Measurements from ENCODE around the gene BIRC2. TPM values are rescaled to one million over a fixed set of nuclear protein-coding genes. Genes with fewer than 3 reads are reported as not detected.

Gene BIRC2
- total and polyA plus RNA-seq, 2 experiments from 2014 or later: 15.3 to 25.2 TPM

- Histone ChIP-seq H3K4me3 (no peak overlapping the region), H3K79me2 (replicated peaks; ENCODE audit: insufficient read depth) (no peaks in the 10 kb centered on the region)
- no peak overlapping the region for H3K27ac Mint-ChIP-seq
Measured at GRCh38 chr11:102322560-102322959, 24.5 kb upstream of the BIRC2 start.

More at GRCh38 chr11:102322560-102322959, 24.5 kb upstream of the BIRC2 start:
- no peaks in the 10 kb centered on the region for H3K4me1 ChIP-seq (ENCODE audit: insufficient read depth)
- no peaks in the 10 kb centered on the region for H4K20me1 ChIP-seq (replicated peaks; ENCODE audit: insufficient read depth)
- H3K4me1 Mint-ChIP-seq: peaks cover 2% of the 10 kb centered on the region; the same call in 1 of the 3 replicates
- no peak overlapping the region for H2AFZ ChIP-seq
- ATAC-seq: no peak
- peaks cover 4% of the 10 kb centered on the region; the same call in 1 of the 2 replicates for H3K27me3 ChIP-seq (ENCODE audit: insufficient read depth)
- H3K27ac ChIP-seq (ENCODE audit: low read depth): no peak overlapping the region
- no peaks in the 10 kb centered on the region for H3K9me2 ChIP-seq (ENCODE audit: insufficient read depth)
- H3K27me3 Mint-ChIP-seq (ENCODE audit: insufficient read depth, low read depth, poor library complexity): peaks cover 2% of the 10 kb centered on the region
- H3K36me3 ChIP-seq (ENCODE audit: insufficient read depth): no peaks in the 10 kb centered on the region
- no peaks in the 10 kb centered on the region for H3K36me3 Mint-ChIP-seq (ENCODE audit: low read depth)
- no peaks in the 10 kb centered on the region for H3F3A ChIP-seq (replicated peaks; ENCODE audit: low read depth)
- H3K4me3 Mint-ChIP-seq: no peak overlapping the region
- H3K4me2 ChIP-seq: no peak overlapping the region
- TF ChIP-seq NANOG (IDR thresholded peaks at IDR 0.05; ENCODE audit: borderline replicate concordance) (no peak), JUNB (IDR thresholded peaks at IDR 0.05; ENCODE audit: unreplicated experiment) (no peak), POLR2AphosphoS5 (IDR thresholded peaks at IDR 0.05; ENCODE audit: low read depth) (no peak), CREB1 (CRISPR knock-in tag; IDR thresholded peaks at IDR 0.05; ENCODE audit: low read depth) (no peak), EZH2phosphoT487 (IDR thresholded peaks at IDR 0.05; ENCODE audit: unreplicated experiment) (no peak), CTCF (conservative IDR thresholded peaks at IDR 0.05; ENCODE audit: low read depth in 2 of 2) (no peak), ZNF114 (CRISPR knock-in tag; IDR thresholded peaks at IDR 0.05) (no peak), STAT1 (IDR thresholded peaks at IDR 0.05; ENCODE audit: unreplicated experiment) (no peak), EZH2 (IDR thresholded peaks at IDR 0.05; ENCODE audit: low read depth, unreplicated experiment) (no peak), ZNF331 (CRISPR knock-in tag; IDR thresholded peaks at IDR 0.05; ENCODE audit: low read depth) (no peak)
- TF ChIP-seq, protein P1, sequence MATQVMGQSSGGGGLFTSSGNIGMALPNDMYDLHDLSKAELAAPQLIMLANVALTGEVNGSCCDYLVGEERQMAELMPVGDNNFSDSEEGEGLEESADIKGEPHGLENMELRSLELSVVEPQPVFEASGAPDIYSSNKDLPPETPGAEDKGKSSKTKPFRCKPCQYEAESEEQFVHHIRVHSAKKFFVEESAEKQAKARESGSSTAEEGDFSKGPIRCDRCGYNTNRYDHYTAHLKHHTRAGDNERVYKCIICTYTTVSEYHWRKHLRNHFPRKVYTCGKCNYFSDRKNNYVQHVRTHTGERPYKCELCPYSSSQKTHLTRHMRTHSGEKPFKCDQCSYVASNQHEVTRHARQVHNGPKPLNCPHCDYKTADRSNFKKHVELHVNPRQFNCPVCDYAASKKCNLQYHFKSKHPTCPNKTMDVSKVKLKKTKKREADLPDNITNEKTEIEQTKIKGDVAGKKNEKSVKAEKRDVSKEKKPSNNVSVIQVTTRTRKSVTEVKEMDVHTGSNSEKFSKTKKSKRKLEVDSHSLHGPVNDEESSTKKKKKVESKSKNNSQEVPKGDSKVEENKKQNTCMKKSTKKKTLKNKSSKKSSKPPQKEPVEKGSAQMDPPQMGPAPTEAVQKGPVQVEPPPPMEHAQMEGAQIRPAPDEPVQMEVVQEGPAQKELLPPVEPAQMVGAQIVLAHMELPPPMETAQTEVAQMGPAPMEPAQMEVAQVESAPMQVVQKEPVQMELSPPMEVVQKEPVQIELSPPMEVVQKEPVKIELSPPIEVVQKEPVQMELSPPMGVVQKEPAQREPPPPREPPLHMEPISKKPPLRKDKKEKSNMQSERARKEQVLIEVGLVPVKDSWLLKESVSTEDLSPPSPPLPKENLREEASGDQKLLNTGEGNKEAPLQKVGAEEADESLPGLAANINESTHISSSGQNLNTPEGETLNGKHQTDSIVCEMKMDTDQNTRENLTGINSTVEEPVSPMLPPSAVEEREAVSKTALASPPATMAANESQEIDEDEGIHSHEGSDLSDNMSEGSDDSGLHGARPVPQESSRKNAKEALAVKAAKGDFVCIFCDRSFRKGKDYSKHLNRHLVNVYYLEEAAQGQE (IDR thresholded peaks at IDR 0.05; ENCODE audit: unreplicated experiment): no peak
- TF ChIP-seq, protein P2, sequence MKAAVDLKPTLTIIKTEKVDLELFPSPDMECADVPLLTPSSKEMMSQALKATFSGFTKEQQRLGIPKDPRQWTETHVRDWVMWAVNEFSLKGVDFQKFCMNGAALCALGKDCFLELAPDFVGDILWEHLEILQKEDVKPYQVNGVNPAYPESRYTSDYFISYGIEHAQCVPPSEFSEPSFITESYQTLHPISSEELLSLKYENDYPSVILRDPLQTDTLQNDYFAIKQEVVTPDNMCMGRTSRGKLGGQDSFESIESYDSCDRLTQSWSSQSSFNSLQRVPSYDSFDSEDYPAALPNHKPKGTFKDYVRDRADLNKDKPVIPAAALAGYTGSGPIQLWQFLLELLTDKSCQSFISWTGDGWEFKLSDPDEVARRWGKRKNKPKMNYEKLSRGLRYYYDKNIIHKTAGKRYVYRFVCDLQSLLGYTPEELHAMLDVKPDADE (IDR thresholded peaks at IDR 0.05): no peak
- TF ChIP-seq, protein P3, sequence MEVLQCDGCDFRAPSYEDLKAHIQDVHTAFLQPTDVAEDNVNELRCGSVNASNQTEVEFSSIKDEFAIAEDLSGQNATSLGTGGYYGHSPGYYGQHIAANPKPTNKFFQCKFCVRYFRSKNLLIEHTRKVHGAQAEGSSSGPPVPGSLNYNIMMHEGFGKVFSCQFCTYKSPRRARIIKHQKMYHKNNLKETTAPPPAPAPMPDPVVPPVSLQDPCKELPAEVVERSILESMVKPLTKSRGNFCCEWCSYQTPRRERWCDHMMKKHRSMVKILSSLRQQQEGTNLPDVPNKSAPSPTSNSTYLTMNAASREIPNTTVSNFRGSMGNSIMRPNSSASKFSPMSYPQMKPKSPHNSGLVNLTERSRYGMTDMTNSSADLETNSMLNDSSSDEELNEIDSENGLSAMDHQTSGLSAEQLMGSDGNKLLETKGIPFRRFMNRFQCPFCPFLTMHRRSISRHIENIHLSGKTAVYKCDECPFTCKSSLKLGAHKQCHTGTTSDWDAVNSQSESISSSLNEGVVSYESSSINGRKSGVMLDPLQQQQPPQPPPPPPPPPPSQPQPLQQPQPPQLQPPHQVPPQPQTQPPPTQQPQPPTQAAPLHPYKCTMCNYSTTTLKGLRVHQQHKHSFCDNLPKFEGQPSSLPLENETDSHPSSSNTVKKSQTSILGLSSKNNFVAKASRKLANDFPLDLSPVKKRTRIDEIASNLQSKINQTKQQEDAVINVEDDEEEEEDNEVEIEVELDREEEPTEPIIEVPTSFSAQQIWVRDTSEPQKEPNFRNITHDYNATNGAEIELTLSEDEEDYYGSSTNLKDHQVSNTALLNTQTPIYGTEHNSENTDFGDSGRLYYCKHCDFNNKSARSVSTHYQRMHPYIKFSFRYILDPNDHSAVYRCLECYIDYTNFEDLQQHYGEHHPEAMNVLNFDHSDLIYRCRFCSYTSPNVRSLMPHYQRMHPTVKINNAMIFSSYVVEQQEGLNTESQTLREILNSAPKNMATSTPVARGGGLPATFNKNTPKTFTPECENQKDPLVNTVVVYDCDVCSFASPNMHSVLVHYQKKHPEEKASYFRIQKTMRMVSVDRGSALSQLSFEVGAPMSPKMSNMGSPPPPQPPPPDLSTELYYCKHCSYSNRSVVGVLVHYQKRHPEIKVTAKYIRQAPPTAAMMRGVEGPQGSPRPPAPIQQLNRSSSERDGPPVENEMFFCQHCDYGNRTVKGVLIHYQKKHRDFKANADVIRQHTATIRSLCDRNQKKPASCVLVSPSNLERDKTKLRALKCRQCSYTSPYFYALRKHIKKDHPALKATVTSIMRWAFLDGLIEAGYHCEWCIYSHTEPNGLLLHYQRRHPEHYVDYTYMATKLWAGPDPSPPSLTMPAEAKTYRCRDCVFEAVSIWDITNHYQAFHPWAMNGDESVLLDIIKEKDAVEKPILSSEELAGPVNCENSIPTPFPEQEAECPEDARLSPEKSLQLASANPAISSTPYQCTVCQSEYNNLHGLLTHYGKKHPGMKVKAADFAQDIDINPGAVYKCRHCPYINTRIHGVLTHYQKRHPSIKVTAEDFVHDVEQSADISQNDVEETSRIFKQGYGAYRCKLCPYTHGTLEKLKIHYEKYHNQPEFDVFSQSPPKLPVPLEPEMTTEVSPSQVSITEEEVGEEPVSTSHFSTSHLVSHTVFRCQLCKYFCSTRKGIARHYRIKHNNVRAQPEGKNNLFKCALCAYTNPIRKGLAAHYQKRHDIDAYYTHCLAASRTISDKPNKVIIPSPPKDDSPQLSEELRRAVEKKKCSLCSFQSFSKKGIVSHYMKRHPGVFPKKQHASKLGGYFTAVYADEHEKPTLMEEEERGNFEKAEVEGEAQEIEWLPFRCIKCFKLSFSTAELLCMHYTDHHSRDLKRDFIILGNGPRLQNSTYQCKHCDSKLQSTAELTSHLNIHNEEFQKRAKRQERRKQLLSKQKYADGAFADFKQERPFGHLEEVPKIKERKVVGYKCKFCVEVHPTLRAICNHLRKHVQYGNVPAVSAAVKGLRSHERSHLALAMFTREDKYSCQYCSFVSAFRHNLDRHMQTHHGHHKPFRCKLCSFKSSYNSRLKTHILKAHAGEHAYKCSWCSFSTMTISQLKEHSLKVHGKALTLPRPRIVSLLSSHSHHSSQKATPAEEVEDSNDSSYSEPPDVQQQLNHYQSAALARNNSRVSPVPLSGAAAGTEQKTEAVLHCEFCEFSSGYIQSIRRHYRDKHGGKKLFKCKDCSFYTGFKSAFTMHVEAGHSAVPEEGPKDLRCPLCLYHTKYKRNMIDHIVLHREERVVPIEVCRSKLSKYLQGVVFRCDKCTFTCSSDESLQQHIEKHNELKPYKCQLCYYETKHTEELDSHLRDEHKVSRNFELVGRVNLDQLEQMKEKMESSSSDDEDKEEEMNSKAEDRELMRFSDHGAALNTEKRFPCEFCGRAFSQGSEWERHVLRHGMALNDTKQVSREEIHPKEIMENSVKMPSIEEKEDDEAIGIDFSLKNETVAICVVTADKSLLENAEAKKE (CRISPR knock-in tag; IDR thresholded peaks at IDR 0.05): no peak
- DNase-seq (ENCODE audit: low spot score): no peak
- H3K9me3 Mint-ChIP-seq: no peaks in the 10 kb centered on the region; the same call in 2 of the 3 replicates

Data from GM23338 (cell line).